ENCODE results near the gene ASAP3.
"Not testable (repeated sequence)": the region's sequence is repeated elsewhere in the genome, so short reads cannot be mapped to it uniquely, and the experiment has no call there.

ASAP3 gene

GRCh38 chr1:23514111-23514679 lies 30.2 kb upstream of the ASAP3 start:
- no peak for DNase-seq

GRCh38 chr1:23509896-23510295 lies 25.9 kb upstream of the ASAP3 start:
- DNase-seq = no peak

GRCh38 chr1:23506376-23507107 lies 22.6 kb upstream of the ASAP3 start:
- DNase-seq = no peak

GRCh38 chr1:23505851-23506250 lies 21.9 kb upstream of the ASAP3 start:
- DNase-seq = no peak

GRCh38 chr1:23504156-23504555 lies 20.2 kb upstream of the ASAP3 start:
- not testable (repeated sequence) for DNase-seq

- no peak for DNase-seq
Observed at GRCh38 chr1:23502951-23503350, 19.0 kb upstream of the ASAP3 start.

- DNase-seq = peak; percentile 10
Observed at GRCh38 chr1:23500466-23500865, 16.5 kb upstream of the ASAP3 start.

- no peak for DNase-seq
Observed at GRCh38 chr1:23497777-23498439, 13.9 kb upstream of the ASAP3 start.

- DNase-seq = no peak
Observed at GRCh38 chr1:23496490-23497181, 12.7 kb upstream of the ASAP3 start.

GRCh38 chr1:23494836-23495235 lies 10.9 kb upstream of the ASAP3 start:
- DNase-seq = not testable (repeated sequence)

- DNase-seq = not testable (repeated sequence)
Observed at GRCh38 chr1:23492776-23493175, 8.8 kb upstream of the ASAP3 start.

- DNase-seq = no peak
Observed at GRCh38 chr1:23492132-23492720, 8.2 kb upstream of the ASAP3 start.

- DNase-seq = no peak
Observed at GRCh38 chr1:23489842-23490241, 5.9 kb upstream of the ASAP3 start.

- DNase-seq = no peak
Observed at GRCh38 chr1:23485002-23485332, 988 bp upstream of the ASAP3 start.

GRCh38 chr1:23484253-23485001 lies 448 bp upstream of the ASAP3 start:
- DNase-seq = peak; percentile 73

- no peak for DNase-seq
Observed at GRCh38 chr1:23481904-23482303, 2.1 kb downstream of the ASAP3 start.

GRCh38 chr1:23481026-23481597 lies 2.9 kb downstream of the ASAP3 start:
- no peak for DNase-seq

GRCh38 chr1:23480187-23481025 lies 3.6 kb downstream of the ASAP3 start:
- no peak for DNase-seq

- DNase-seq = no peak
Observed at GRCh38 chr1:23479666-23479941, 4.4 kb downstream of the ASAP3 start.

- no peak for DNase-seq
Observed at GRCh38 chr1:23478896-23479665, 4.9 kb downstream of the ASAP3 start.
